ENCODE data around the gene CYTIP. TPM values are rescaled to one million over a fixed set of nuclear protein-coding genes. Genes with fewer than 3 reads are reported as not detected.

The CYTIP gene
- total RNA-seq, 1 experiment from 2014 or later = 0.19 TPM

- POLR2A ChIA-PET = interaction anchor here (0.7 kb wide), 1 partner anchor 55 kb away, joined by 3 read pairs; no protein-coding TSS in a partner anchor
- H3K4me3 Mint-ChIP-seq (ENCODE audit: unreplicated experiment) = no peak overlapping the region
These were observed 1.3 kb downstream of the CYTIP start for GRCh38 chr2:157442636-157443035.

GRCh38 chr2:157442191-157442590, 1.7 kb downstream of the CYTIP start:
- intact Hi-C loops (cut with micrococcal nuclease) = no loop called here
- H3K4me3 Mint-ChIP-seq (ENCODE audit: unreplicated experiment) = no peak overlapping the region
- ChIA-PET POLR2A (interaction anchor here (0.7 kb wide), 1 partner anchor 55 kb away, joined by 3 read pairs; no protein-coding TSS in a partner anchor), CTCF (no interaction called here)
- H3K27me3 Mint-ChIP-seq (ENCODE audit: insufficient read depth, unreplicated experiment) = no peaks in the 10 kb centered on the region
- peaks cover 41% of the 10 kb centered on the region for H3K4me1 Mint-ChIP-seq (ENCODE audit: insufficient read depth, unreplicated experiment)
- no peak for DNase-seq (ENCODE audit: unreplicated experiment)
- no peaks in the 10 kb centered on the region for H3K36me3 Mint-ChIP-seq (ENCODE audit: insufficient read depth, unreplicated experiment)
- no peak overlapping the region for H3K27ac Mint-ChIP-seq (ENCODE audit: low read depth, unreplicated experiment)
- BruUV-seq (replicated peaks) = no TSS peak
- no peaks in the 10 kb centered on the region for H3K9me3 Mint-ChIP-seq (ENCODE audit: unreplicated experiment)
- no peak for TF ChIP-seq CTCF (IDR thresholded peaks at IDR 0.05; ENCODE audit: unreplicated experiment)

More at GRCh38 chr2:157442636-157443035, 1.3 kb downstream of the CYTIP start:
- intact Hi-C loops (cut with micrococcal nuclease) = no loop called here
- Mint-ChIP-seq H3K4me1 (ENCODE audit: insufficient read depth, unreplicated experiment) (peaks cover 41% of the 10 kb centered on the region), H3K27ac (ENCODE audit: low read depth, unreplicated experiment) (no peak overlapping the region), H3K36me3 (ENCODE audit: insufficient read depth, unreplicated experiment) (no peaks in the 10 kb centered on the region), H3K27me3 (ENCODE audit: insufficient read depth, unreplicated experiment) (no peaks in the 10 kb centered on the region), H3K9me3 (ENCODE audit: unreplicated experiment) (no peaks in the 10 kb centered on the region)
- DNase-seq (ENCODE audit: unreplicated experiment) = no peak
- CTCF ChIA-PET = no interaction called here
- no TSS peak for BruUV-seq (replicated peaks)
- no peak for TF ChIP-seq CTCF (IDR thresholded peaks at IDR 0.05; ENCODE audit: unreplicated experiment)

GRCh38 chr2:157441072-157441454, 2.8 kb downstream of the CYTIP start:
- H3K4me3 Mint-ChIP-seq (ENCODE audit: unreplicated experiment) = peak overlapping the region; percentile 11
- peak; percentile 82 for DNase-seq (ENCODE audit: unreplicated experiment)
- H3K36me3 Mint-ChIP-seq (ENCODE audit: insufficient read depth, unreplicated experiment) = no peaks in the 10 kb centered on the region
- H3K27ac Mint-ChIP-seq (ENCODE audit: low read depth, unreplicated experiment) = peak overlapping the region; percentile 25
- BruUV-seq (replicated peaks) = no TSS peak
- no peak for TF ChIP-seq CTCF (IDR thresholded peaks at IDR 0.05; ENCODE audit: unreplicated experiment)
- no peaks in the 10 kb centered on the region for H3K27me3 Mint-ChIP-seq (ENCODE audit: insufficient read depth, unreplicated experiment)
- no peaks in the 10 kb centered on the region for H3K9me3 Mint-ChIP-seq (ENCODE audit: unreplicated experiment)
- POLR2A ChIA-PET = no interaction called here
- peaks cover 41% of the 10 kb centered on the region for H3K4me1 Mint-ChIP-seq (ENCODE audit: insufficient read depth, unreplicated experiment)
- CTCF ChIA-PET = interaction anchor here (0.6 to 1.4 kb wide), 4 partner anchors 27 to 113 kb away, joined by 3 to 6 read pairs (median 4); no protein-coding TSS in a partner anchor
- intact Hi-C loops (cut with micrococcal nuclease) = no loop called here

GRCh38 chr2:157440404-157441071, 3.4 kb downstream of the CYTIP start:
- Mint-ChIP-seq H3K4me1 (ENCODE audit: insufficient read depth, unreplicated experiment) (peaks cover 41% of the 10 kb centered on the region), H3K27ac (ENCODE audit: low read depth, unreplicated experiment) (peak overlapping the region; percentile 25), H3K27me3 (ENCODE audit: insufficient read depth, unreplicated experiment) (no peaks in the 10 kb centered on the region), H3K4me3 (ENCODE audit: unreplicated experiment) (peak overlapping the region; percentile 11), H3K36me3 (ENCODE audit: insufficient read depth, unreplicated experiment) (no peaks in the 10 kb centered on the region), H3K9me3 (ENCODE audit: unreplicated experiment) (no peaks in the 10 kb centered on the region)
- POLR2A ChIA-PET = no interaction called here
- no peak for DNase-seq (ENCODE audit: unreplicated experiment)
- intact Hi-C loops (cut with micrococcal nuclease) = no loop called here
- TF ChIP-seq CTCF (IDR thresholded peaks at IDR 0.05; ENCODE audit: unreplicated experiment) = no peak
- BruUV-seq (replicated peaks) = no TSS peak
- CTCF ChIA-PET = interaction anchor here (0.6 to 1.4 kb wide), 4 partner anchors 27 to 113 kb away, joined by 3 to 6 read pairs (median 4); no protein-coding TSS in a partner anchor
